Cardiac muscle cell (in vitro differentiated cells and primary cell): ENCODE measurements around the gene CBFA2T3. TPM values are rescaled to one million over a fixed set of nuclear protein-coding genes. Genes with fewer than 3 reads are reported as not detected.

Experiments
- DNase-seq, 2 donors: peaks; one replicate each; pipeline versions ENCODE4 v3.0.0 to v3.0.0-alpha.2; 2010 to 2017; ENCODE audit warnings: low read depth in 1 of 2, low spot score in 1 of 2
- H3K27ac ChIP-seq: fragments of 200-600 bp; sonication (generic); 2 replicates; pipeline ENCODE4 v1.5.1; 2016
- H3K27me3 ChIP-seq: fragments of 200-600 bp; sonication (generic); 2 replicates; pipeline ENCODE4 v1.6.0; 2016; ENCODE audit warnings: control low read depth
- H3K36me3 ChIP-seq: fragments of 200-600 bp; sonication (generic); 2 replicates; pipeline ENCODE4 v1.5.1; 2016; ENCODE audit warnings: control low read depth
- H3K4me1 ChIP-seq: fragments of 200-600 bp; sonication (generic); 2 replicates; pipeline ENCODE4 v1.8.1; 2017; ENCODE audit warnings: low read depth, mild to moderate bottlenecking, mixed run types
- H3K4me3 ChIP-seq: fragments of 200-600 bp; sonication (generic); 2 replicates; pipeline ENCODE4 v1.5.1; 2016; ENCODE audit warnings: mild to moderate bottlenecking
- H3K9me3 ChIP-seq: fragments of 200-600 bp; sonication (generic); 2 replicates; pipeline ENCODE4 v1.5.1; 2017; ENCODE audit warnings: low read depth, mild to moderate bottlenecking, control low read depth
- CTCF ChIP-seq: IDR thresholded peaks from 2 replicates; pipeline ENCODE4 v1.5.1; 2012; ENCODE audit warnings: low read depth, mild to moderate bottlenecking, low read length
- polyA plus RNA-seq: library from polyadenylated mRNA; unstranded; fragments of >200 nt; fragmentation: Nextera tagmentation; extraction: Ambion mirVana; gene quantifications from 2 replicates; pipeline ENCODE4 v1.2.1, GENCODE V29; 2016
- total RNA-seq: library from RNA; depleted of rRNA; stranded (reverse); fragments of >200 nt; gene quantifications from 2 replicates; pipeline ENCODE4 v1.2.3, GENCODE V29; 2016

CBFA2T3 gene
- total and polyA plus RNA-seq, 2 experiments from 2014 or later: 0.69 to 1.5 TPM

- Histone ChIP-seq H3K27ac (no peak overlapping the region), H3K27me3 (no peaks in the 10 kb centered on the region), H3K4me3 (no peak overlapping the region), H3K36me3 (no peaks in the 10 kb centered on the region), H3K4me1 (no peaks in the 10 kb centered on the region), H3K9me3 (no peaks in the 10 kb centered on the region)
- DNase-seq: no peak
- no peak for TF ChIP-seq CTCF
These were observed 129.4 kb downstream of the CBFA2T3 start for GRCh38 chr16:88847654-88848053.

GRCh38 chr16:88846088-88846487, 130.9 kb downstream of the CBFA2T3 start:
- no peaks in the 10 kb centered on the region for H3K27me3 ChIP-seq
- TF ChIP-seq CTCF: no peak
- H3K4me3 ChIP-seq: no peak overlapping the region
- no peaks in the 10 kb centered on the region for H3K4me1 ChIP-seq
- no peaks in the 10 kb centered on the region for H3K9me3 ChIP-seq
- H3K27ac ChIP-seq: no peak overlapping the region
- H3K36me3 ChIP-seq: no peaks in the 10 kb centered on the region
- peak in 1 of 2 donors; percentile 5 for DNase-seq

- no peaks in the 10 kb centered on the region for H3K27me3 ChIP-seq
- no peak overlapping the region for H3K27ac ChIP-seq
- no peaks in the 10 kb centered on the region for H3K4me1 ChIP-seq
- no peak overlapping the region for H3K4me3 ChIP-seq
- H3K9me3 ChIP-seq: no peaks in the 10 kb centered on the region
- DNase-seq: no peak
- H3K36me3 ChIP-seq: no peaks in the 10 kb centered on the region
- TF ChIP-seq CTCF: no peak
These were observed 132.5 kb downstream of the CBFA2T3 start for GRCh38 chr16:88844419-88845036.

GRCh38 chr16:88843256-88843655, 133.8 kb downstream of the CBFA2T3 start:
- DNase-seq: no peak
- TF ChIP-seq CTCF: no peak
- H3K4me3 ChIP-seq: no peak overlapping the region
- no peak overlapping the region for H3K27ac ChIP-seq
- H3K4me1 ChIP-seq: no peaks in the 10 kb centered on the region
- no peaks in the 10 kb centered on the region for H3K36me3 ChIP-seq
- no peaks in the 10 kb centered on the region for H3K9me3 ChIP-seq
- no peaks in the 10 kb centered on the region for H3K27me3 ChIP-seq

- Histone ChIP-seq H3K9me3 (no peaks in the 10 kb centered on the region), H3K36me3 (no peaks in the 10 kb centered on the region), H3K4me1 (no peaks in the 10 kb centered on the region), H3K27ac (no peak overlapping the region), H3K4me3 (no peak overlapping the region), H3K27me3 (no peaks in the 10 kb centered on the region)
- DNase-seq: no peak
- no peak for TF ChIP-seq CTCF
These were observed 134.2 kb downstream of the CBFA2T3 start for GRCh38 chr16:88842806-88843205.
